Stimulated activated CD8-positive, alpha-beta memory T cell treated with anti-CD3 and anti-CD28 coated beads, Interleukin-12 subunit alpha, Interleukin-12 subunit beta, amount 100 ng/mL, for 24 hours (primary cell): ENCODE data around the gene C5.

Source experiments
- DNase-seq: peaks from one replicate; pipeline ENCODE4 v3.0.0-alpha.2; 2020; ENCODE audit errors: extremely low read depth

The C5 gene

DNA sequence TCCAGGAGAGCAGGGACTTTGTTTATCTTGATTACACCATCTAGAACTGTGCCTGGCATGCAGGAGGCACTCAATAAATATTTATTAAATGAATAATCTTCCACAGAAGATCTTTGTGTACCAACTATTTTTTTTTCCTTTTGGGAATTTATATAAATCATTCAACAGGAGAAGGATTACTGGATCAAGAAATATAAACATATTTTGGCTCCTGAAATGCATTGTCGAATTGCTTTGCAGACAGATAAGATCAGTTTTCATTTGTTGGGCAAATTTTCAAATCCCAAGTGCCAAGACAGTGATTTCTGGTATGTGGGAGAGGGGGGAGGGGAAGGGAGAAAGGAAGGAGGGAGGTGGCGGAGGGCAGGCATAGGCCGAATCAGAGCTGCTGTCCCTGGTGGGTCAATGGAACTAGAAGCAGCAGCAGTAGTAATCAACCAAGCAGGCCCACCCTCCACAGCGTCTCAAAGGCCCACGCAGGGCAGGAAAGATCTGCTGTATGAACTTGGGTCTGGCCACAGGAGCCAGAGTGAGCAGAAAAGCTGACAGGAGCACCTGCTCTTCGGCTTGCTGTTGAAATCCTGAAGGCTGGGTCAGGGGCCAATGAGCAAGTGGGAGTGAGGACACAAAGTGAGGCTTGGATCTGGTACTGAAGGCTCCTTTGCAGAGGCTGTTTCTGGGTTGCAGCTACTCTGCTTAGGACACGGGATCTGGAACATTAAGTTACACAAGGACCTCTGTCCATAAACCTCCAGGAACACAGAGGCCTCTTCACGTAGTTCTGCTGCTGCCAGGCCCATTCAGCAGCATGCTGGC, 107.7 kb downstream of the C5 start:
- no peak for DNase-seq

DNA sequence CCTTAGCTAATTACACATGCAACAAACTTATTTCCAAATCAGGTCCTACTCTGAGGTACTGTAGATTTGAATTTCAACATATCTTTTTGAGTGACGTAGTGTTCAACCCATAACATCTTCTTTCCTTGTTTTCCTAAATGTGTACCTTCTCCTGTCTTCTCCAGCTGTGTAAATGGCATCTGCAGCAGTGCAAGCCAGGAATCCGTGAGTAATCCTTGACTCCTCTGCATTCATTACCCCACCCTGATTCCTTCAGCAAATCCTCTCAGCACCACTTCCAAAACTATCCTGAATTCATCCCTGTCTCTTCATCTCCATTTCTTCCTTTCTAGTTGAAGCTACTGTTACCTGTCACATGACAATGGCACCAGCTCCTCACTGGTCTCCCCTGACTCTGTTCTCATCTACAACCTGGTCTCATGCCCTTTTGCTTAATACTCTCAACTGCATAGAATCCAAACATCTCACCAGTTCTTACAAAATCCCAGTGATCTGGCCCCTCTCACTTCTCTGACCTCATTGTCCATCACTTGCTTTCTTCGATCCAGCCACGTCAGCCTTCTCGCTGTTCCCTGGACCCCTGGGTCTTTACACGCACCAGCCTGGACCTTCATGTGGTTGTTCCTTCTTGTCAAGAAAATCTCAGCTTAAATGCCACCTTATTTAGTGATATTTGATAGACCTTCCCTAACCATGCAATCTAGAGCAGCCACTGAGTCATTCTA, 108.9 kb downstream of the C5 start:
- DNase-seq = no peak

DNA sequence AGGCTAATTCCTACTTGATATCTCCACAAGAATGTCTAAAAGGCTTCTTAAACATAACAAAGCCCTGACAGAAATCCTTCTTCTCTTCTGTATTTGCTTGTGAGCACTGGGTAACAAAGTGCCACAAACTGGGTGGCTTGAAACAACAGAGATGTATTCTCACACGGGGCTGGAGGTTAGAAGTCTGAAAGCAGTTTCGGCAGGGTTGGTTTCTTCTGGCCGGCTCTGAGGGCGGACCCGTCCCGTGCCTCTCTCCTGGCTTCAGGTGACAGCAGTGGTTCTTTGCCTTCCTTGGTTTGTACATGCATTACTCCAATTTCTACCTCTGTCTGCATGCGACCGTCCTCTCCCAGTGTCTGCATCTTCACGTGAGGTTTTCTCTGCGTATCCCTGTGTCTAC, 109.5 kb downstream of the C5 start:
- no peak for DNase-seq

DNA sequence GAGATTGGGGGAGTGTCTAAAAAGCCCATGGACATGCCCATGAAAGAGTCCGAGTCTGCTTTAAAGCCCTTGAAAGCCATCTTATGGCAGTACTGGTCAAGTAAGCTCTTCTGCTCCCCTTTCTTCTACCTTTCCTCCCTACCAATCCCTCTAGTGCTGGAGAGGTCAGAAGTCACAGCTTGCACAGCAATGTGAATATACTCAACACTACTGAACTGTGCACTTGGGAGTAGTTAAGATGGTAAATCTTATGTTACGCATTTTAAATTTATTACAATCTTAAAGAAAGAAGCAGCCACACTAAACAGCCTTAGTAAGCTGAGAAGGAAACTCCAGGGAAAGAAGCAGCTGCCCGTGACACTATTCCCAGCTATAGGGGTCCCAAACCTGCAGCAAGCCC, 111.2 kb downstream of the C5 start:
- DNase-seq = no peak

DNA sequence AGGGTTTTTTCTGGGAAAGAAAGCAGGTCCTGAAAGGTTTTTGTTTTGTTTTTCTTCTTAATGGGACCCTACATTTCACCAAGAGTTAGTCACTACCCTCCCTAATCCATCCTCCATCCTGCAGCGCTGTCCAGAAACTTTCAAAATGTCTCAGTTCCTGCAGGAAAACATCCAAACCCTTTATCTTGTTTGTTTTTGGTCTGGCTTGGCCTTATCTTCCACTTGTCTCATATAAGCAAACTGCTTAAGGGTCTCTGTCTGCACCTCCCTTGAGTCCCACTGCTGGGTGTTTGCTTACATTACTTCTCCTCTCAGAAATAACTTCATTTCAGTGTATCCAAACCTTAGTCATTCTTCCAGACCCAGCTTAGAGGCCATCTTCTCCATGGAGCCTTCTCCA, 112.5 kb downstream of the C5 start:
- no peak for DNase-seq

DNA sequence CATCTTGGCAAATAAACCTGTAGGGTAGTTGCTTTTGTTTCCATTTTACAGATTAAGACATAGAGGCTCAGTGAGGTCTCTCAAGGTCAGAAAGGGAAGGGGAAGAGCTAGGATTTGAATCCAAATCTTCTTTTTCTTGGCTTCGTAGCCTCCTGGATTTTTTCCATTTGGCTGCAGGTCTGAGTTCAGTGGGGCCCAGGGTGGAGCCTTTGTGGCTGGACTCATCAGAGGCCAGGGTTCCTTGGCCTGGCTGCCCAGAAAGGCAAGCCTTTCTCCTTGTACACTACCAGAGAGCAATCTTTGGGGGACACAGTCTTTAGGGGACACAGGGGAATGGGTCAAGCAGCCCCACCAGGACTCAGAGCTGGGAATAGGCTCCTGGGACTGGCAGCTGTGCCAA, 112.9 kb downstream of the C5 start:
- no peak for DNase-seq

DNA sequence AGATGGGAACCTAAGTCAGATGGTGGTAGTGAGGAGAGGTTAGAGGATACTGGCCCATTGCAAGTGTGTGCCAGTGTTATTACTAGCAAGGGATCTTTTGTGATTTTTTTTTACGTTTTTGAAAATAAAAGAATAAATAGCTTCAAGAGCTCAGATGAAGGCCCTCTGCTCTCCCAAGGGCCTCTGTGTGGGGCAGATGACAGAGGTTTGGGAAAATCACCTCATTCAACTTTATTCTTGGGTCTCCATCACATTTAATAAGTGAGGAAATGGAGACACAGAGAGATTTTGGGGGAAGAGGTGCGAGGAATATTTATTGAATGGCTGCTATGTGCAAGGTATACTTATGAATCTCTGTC, 113.3 kb downstream of the C5 start:
- no peak for DNase-seq

DNA sequence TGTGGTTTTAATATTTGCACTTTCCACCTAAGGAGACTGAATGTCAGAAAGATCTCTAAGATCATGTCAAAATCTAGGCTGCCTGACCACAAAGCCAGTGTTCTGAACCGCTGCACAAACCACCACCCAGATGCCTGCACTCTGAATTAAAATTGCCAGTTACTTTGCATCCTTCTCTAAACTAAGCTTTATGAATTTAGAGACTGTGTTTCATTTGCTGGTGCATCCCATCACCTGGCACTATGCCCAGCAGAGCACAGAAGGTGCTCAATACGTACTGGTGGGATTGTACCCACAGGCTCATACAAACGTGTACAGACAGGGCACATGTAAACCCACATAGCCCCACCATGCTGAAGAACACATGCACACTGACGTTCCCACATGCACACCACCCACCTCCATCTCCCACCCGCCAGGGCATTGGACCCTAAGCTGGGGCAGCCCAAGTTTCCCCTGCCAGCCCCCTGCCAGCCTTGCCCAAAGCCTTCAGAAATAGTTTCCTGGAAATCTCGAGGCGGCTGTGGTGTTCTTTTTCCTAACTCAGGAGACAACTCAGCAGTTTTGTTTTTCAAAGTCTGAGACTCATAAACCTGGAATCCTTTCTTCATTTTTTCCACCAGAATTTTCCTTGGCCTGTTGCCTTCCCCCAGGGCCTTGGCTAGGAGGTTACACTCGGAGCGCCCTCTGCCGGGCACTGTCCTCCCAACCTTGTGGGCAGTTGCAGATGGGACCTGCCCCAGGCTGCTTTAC, 113.9 kb downstream of the C5 start:
- DNase-seq = peak; percentile 79

DNA sequence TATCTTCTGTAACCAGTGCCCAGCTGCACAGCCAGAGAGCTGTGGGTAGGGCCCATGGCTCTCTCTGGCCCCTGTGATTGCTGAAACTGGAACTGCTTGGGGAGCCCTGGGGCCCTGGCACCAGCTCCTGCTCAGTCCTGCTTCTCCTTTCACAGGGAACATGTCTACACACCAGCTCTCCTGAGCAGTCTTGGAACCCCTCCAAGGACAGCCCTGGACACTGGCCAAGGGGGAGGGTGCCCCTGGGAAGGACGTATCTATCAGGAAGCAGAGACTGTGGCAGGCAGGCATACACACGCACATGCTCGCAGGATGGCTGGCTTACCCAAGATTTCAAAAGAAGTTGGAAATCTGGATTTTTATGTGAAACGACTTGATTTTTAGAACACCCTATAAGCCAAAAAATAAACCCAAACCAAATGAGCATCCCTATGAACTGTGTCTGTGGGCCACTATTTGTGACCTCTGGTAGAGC, 114.7 kb downstream of the C5 start:
- DNase-seq = no peak

DNA sequence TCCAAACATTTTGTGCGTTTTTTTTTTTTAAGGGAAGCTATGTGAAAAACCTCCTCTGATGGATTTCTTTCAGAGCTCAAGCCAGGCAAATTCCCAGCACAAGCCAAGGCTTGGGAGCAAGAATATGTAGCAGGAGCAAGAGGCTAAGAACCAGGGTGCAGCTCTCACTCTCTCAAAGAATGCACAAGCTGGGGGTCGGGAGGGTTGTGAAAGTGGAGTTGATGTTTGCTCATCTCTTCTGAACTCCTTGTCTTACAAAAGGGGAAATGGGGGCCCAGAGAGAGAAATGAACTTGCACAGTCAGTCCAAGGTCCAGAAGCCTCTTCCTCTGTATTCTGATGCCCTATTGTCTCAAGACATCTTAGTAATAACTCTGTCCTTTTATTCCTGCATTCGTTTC, 115.8 kb downstream of the C5 start:
- DNase-seq = no peak

DNA sequence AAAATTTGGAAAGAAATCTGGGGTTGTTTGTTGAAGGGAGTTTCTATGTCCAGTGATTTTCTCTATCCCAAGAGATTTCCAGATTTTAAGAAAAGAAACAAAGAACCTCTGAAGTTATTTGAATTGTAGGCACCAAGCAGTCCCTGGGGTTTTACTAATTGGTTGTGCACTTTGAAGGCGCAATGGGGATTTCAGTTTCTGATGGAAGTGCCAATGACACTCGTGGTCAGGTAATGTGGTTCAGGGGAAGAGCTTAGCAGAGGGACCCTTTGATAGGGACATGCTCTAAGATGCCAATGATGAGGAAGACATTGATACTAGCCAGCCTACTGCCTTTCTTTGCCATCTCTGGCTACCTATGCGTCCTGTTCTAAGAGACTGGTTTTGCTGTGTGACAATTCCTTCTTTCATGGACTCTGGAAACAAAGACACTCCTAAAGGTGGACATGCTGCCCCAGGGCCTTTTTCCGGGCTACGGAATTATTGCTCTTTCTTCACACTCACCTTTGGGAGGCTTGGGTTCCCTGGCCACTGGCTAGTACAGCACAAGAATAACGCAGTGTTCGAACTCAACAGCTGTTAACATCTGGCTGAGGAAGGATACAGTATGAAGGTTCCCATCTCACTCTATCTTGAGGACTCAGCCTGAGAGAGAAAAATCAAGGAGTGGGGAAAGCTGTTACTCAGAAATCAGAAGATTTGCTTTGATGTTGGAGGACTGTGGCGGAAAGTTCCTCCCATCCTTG, 116.6 kb downstream of the C5 start:
- DNase-seq = no peak

DNA sequence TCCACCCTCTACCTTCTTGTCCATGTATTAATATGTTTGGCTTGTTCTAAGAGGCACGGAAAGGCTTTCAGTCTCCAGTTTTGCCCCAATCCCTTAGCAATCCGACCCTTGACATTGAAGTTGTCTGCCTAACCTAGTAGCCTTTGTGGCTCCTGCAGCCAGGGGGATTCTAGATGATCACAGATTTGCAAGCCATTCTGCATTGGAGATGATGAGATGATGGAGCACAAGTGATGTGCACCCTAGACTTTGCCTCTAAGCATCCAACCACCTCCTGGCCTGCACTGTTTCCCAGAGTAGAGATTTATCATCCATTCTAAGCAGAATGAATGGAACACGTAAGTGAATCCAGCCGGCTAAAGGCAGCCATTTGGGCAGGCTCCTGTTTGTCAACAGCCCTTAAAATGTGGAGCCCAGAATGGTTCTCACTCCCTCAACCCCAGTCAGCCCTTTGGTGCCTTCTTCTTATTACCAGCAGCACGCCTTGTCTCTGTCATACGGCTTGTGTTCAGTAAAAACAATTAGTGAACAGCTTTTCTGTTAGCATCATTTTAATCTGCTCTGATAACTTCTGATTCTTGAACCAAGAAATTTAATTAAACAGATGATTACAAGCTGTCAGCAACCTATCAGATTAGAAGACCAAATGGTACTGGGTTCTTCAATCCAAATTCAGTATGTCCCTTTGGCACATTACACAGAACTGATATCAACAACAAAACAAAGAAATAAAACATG, 117.8 kb downstream of the C5 start:
- no peak for DNase-seq

DNA sequence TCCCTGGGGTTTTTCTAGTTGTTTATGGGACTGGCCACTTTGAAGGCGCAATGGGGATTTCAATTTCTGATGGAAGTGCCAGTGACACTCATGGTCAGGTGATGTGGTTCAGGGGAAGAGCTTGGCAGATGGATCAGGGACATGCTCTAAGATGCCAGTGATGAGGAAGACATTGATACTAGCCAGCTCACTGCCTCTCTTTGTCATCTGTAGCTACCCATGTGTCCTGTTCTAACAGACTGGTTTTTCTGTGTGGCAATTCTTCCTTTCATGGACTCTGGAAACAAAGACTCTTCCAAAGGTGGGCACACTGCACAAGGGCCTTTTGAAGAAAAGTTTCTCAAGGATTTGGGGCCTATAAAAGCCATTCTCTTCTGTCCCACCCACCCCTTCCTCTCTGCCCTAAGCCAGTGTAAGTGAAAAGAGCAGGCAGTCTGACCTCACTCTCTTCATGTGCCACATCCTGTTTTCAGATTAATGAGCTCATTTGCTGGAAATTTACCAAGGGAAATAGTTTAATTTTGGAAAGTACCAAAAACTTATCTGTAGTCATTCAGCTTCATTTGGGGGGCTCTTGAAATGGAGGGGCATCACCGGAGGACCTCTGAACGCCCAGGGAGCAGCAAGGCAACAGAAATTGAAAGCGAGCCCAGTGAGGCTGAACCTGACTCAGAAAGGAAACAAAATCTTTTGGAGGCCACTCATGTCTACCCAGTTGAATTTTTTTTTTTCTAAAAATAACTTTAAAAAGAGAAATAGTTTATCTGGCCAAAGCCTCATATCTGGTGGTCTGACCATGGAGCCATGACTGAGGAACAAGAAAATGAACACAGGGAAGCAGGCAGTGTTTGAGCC, 118.6 kb downstream of the C5 start:
- DNase-seq = no peak

DNA sequence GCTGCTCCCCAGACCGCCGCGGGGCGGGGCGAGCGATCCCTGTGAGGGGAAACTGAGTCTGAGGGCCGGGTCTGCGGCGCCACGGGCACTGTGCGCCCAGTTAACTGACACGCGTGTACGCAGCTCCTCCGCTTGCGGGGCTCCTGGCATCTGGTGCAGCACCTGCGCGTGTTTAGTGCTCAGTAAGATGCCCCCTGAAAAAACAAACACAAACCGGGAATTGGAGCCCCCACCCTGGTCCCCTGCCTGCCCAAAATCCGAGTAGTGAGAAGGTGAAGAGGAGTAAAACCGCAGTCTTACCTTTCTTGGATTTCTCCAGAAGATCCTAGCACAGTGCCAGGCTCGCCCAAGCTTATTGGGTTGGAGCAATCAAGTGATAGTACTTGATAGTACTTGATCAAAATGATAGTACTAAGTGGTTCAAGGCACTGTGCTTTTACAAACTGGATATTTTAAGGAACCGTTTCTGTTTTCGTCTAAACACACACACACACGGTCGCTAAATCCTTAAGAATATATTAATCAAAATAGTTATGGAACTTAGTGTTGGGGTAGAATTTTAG, 120.8 kb downstream of the C5 start:
- DNase-seq = no peak

DNA sequence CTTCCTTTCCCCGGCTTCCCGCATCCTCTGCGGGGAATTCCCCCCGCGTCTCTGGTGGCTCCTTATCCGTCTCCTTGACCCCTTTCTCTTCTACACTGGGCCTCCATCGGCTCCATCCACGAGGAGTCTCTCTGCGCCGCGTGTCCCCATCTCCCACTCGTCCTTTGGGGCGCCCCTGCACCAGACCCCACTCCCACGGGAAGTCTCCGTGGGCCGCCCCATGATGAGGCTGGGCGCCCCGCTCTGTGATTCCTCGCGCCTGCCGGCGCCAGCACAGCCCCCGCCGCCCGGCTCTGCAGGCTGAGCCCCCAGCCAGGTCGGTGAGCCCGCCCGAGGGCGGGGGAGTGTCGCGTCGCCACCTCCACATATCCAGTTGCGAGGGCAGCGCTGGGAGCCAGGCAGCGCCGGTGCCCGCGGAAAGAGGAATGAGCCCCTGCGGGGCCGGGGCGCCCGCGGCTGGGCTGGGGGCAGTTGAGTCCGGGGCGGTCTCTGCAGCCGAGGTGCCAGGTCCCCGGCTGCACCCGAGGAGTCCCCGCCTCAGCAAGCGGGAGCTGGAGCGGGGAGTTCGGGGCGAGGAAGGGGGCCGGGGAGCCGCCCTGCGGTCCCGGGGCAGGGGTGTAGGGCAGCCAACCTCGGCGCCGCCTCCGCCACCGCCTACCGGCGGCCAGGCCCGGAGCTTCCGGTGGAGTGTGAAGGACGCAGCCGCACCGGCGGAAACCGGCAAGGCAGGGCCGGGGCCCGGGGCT, 121.4 kb downstream of the C5 start:
- DNase-seq = no peak

DNA sequence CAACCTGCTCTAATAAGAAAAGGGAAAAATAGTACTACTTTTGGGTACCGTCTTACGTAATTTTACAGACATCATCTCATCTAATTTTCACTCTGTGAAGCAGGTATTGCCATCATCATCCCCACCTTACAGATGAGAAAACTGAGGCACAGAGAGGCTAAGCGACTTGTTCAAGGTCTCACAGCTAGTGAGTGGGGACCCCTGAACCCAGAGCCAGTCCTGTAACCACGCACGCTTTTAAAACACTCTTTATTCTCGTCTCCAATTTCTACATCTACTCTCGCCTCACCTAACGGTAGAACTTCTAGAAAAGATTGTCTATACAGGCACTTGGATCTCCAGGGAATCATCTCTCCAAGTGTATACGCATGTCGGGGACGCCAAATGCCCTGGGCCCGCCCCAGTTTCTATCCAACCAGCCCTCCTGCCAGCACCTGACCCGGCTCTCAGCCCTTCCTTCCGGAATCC, 122.0 kb downstream of the C5 start:
- no peak for DNase-seq

DNA sequence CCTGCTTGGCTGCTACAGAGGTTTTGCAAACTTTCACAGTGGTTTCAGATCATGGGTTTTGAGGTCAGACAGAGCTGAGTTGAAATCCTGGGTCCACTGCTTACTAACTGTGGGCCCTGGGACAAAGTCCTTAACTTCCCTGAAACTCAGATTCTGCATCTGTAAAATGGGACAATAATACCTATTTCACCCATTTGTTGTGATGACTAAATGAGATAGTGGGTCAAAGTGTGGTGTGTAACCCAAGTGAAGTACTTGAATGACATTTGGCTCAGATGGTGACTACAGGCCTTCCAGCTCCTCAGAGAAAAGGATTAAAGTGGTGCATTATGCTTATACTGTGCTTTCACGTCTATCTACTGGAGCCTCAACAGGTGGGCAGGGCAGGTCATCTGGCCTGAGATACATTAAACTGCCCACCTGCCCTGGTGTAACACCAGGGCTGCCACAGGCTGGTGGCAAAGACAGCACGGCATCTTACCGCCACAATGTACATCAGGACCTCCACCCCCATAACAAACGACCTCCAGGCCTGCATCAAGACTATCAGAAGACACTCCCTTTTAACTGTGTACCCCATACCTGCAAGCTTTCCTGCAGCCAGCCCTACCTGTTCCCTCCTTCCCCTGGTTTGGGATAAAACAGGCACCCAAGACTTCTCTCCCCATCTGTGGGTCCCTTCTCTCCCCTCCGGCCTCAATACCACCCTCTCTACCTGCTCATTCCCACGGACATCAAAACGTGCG, 122.6 kb downstream of the C5 start:
- DNase-seq = no peak

DNA sequence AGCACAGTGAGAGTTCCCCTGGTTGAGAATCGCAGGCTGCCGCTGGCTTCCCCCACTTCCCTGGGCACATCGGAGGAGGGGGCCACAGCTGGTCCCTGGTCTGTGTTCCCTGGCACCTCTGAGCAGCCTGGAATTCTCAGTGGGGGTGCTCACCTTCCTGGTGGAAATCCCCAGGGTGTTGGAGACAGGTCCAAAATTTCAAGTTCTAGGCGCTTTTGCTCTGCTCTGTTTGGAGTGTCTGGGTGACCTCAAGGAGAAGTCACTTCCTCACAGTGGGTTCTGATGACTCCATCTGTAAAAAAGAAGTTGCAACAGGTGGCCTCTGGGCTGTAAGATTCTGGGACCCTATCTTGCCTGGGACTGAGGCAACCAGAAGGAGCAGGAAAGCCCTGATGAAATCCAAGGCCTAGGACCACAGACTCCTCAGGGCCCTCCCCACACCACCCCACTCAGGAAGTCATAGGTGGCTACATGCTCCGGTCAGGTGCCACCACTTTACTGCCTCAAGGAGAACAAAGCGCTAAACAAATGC, 123.6 kb downstream of the C5 start, which contains the start of gene TRAF1:
TRAF1 (minus strand) TSS at position 400 of the 532 bp plus-strand sequence. CDS start 721 bp downstream, outside the sequence.
- DNase-seq = no peak
